Activated CD8-positive, alpha-beta memory T cell treated with anti-CD3 and anti-CD28 coated beads, Interleukin-2, amount 50 U/mL, for 24 hours (primary cell): Measurements from ENCODE around the gene ANO2.
"Not testable (repeated sequence)": the region's sequence is repeated elsewhere in the genome, so short reads cannot be mapped to it uniquely, and the experiment has no call there.

Experiments
- DNase-seq: peaks from one replicate; pipeline ENCODE4 v3.0.0-alpha.2; 2020; ENCODE audit errors: extremely low read depth

The ANO2 gene

DNA sequence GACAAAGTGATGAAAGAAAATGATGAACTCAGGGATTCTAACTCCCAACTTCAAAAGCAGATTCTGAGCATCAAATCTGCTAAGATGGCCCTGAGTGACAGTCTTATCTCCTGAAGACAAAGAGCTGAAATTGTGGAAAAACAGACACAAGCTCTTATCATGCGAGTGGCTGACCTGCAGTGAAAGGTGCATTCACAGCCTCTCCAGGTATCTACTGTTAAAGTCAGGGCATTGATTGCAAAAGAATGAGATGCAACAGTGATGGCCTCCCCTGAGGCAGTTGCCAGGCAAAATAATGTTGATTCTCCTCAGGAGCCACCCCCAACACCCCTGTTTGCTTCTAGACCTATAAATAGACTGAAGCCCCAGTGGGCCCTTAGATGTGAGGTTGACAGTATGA is 126.2 kb downstream of the ANO2 start:
- DNase-seq: not testable (repeated sequence)

DNA sequence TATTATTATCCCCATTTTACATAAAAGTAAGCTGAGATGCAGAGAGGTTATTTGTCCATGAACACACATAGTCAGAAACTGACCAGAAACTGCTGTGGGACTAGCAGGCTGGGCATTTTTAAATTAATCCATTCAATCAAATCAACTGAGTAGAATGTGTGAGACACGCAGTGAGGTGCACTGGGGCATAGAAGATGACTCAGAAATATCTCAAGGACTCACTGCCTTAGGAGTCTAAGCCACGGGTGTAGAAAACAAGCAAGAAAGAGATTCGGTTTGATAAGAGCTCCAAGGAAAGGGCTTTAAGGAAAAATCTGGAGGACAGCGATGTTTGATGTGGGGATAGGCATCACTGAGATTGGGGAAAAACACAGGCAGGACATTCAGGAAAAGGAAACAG is 127.8 kb downstream of the ANO2 start:
- DNase-seq: no peak

DNA sequence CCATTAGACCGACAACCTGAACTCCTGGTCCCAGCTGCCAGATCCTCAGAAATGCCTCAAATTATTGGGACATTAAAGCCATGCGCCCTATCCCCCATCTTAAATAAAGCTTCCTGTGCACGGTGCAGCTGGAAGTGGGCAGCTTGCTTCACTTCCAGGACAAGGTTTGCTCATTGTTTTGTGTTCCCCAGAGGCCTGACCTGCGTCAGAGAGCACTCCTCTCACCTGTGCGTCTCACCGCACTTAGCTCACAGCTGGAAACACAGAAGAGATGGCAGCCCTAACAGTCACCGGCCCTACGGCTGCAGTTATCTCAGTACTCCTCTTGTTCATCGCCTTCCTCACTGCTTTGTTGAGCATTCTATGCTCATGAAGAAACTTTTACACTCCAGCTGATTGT is 135.5 kb downstream of the ANO2 start:
- DNase-seq: no peak

DNA sequence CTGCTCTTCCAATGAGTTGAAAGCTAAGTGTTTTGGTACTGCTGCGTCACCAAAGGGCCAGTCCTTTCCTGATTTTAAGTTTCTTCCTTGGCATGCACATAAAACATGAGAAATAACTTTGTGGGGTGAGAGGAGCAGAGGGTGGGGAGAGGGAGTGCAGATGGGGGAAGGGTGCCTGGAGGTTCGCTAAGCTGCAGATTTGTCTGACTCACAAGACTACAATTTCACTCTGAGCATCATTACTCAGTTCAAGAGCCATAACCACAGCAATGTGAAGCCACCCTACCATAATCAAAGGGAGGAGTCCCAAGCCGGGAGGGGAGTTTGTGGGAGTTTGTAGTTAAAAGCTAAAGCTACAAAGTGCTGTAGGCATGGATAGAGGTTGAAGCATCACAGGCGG is 136.1 kb downstream of the ANO2 start:
- no peak for DNase-seq

DNA sequence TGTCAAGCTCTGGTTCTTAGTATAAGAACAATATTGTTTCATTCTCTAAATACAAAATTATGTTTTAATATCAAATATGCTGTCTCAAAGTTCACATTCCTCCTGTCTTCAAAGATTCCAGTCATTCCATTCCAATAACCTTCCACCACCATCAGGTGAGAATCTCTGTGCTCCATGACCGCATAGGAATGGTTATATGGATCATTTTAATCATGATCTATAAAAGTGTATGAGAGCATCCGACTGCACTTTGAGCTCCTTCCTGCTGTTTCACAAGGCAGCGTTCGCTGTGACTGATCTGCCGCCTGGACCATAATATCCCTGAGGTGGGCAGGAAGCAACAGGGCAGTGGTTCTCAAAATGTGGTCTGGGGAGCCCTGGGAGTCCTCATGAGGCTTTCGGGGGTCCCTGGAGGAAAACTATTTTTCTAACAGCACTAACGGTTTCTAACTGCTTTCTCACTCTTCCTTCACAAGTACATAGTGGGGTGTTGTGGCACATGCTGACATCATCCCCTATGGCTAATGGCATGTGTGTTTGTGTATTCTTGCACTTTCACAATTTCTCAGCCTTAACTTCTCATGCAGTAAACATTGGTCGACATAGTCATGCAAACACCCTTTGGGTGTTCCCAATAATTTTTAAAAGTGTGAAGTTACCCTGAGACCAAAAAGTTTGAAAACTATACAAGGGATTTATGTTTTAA is 137.4 kb downstream of the ANO2 start:
- no peak for DNase-seq

DNA sequence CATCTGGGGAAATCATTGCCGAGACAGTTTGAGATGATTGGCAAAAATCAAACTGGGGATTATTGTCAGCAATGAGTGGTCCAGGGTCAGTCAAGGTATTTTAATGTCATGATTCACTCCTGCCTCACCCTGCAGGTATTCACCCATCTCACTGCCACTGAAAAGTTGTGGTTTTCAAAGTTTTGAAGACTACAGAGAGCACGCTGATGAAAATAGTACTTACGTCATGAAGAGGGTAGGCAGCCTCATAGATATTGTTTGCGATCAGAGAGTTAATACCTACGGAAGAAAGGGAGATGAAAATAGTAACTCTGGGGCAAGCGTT is 138.0 kb downstream of the ANO2 start:
- no peak for DNase-seq

DNA sequence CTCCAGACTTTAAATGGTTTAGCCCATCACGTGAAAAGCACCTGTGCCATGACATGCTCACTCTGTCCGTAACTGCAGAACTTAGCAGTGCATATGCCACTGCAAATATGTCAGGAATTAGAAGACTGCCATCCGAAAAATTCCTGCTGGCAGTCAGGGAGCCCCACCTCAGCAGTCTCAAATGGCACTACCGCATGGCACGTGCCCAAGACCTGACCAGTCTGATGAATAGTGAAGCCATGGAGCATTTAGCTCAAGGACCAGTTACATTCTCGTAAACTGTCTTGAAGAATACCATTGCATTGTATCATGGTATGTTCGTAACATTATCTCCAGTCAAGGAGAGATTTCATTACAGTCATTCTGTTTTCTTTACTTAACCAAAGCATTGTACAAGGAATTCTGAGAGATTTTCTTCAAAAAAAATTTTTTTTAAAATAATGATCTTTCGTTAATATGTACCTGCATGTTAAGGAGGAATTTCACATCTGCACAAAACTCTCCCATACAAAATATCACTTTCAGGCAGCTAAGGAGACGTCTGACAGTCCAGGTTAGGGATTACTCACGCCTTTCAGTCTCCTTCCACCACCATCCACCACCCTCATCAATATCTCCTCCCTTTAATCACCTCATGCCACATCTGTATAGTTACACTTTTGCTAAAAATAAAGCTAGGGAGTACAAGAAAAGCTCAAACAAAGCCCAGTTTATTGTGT is 138.5 kb downstream of the ANO2 start:
- DNase-seq: no peak

DNA sequence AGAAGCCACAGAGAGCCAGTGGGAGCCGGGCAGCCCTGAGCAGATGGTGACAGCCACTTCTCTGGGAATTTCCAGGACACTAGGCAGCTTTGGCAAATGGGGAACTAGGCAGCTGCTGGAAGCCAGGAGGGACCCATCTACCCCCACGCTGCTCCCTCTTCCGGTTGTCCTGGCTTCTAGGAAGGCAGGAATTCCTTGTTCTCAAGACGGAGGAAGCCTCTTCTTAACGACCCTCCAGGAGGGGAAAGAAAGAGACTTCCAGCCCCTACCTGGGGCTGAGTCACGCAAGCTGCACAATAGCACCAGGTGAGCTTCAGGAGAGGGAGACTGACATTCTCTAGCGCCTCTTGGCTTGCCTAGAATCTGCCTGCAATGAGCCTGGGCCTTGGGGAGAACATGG is 141.5 kb downstream of the ANO2 start:
- DNase-seq: no peak

DNA sequence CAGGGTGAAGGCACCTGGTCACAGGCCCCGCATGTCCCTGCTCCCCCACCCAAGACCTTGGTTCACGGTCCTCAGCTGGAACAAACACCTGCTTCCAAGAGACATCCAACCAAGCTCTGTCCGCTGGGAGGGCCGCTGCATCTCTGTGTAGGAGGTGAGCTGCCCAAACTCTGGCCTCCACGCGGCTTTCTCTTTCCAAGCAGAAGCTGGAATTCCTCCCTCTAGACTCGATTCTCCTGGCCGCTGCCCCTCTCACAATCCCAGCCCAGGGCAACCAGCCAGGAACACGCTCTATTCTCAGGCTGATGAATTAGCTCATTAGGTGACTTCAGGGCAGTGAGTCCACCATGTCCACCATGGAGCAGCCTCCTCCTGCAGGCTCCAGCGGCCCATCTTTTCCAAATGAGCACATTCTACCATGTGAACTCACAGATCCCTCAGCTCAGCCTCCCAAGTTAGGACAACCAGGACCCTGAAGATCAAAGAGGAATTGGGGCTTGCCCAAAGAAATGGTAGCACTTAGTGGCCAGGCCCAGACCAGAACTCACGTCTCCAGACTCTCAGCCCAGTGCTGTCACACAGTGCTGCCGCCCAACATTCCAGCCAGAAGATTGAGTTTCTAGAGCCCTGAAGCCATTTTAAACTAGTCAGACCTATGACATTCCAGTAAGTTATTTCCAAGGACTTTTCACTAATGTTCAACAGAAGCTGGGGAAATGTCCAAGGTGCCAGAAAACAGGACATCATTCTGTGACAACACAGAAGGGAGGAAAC is 146.6 kb downstream of the ANO2 start:
- no peak for DNase-seq

DNA sequence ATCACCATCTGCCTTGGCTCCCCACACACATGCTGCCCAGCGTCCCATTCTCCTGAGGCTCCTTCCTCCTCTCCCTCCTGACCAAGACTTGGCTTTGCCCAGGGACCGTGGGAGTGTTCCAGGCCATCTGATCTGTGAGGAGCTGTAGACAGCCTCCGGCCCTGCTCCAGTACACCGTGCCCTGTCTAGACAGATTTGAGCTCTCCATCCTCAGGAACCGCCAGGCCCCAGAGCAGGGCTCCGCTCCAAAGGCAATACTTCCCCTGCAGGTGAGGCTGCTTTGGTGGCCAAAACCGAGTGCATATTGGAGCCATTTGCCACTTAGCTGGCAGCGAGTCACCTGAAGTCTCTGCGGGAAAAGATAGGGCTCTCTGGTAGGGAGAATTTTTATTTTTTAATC is 147.4 kb downstream of the ANO2 start:
- DNase-seq: no peak

DNA sequence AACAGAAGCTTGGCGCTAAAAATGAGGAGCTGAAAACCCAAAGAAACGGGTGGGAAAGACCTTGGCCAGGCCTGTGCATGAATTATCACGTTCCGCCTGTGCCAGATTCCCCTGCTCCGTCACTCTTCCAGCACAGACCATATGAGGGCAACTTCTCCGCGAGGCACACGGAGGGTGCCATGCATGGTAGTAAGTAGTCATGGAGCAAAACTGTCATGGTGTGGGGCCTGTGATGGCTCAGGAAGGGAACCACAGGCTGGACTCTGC is 148.2 kb downstream of the ANO2 start:
- DNase-seq: no peak

DNA sequence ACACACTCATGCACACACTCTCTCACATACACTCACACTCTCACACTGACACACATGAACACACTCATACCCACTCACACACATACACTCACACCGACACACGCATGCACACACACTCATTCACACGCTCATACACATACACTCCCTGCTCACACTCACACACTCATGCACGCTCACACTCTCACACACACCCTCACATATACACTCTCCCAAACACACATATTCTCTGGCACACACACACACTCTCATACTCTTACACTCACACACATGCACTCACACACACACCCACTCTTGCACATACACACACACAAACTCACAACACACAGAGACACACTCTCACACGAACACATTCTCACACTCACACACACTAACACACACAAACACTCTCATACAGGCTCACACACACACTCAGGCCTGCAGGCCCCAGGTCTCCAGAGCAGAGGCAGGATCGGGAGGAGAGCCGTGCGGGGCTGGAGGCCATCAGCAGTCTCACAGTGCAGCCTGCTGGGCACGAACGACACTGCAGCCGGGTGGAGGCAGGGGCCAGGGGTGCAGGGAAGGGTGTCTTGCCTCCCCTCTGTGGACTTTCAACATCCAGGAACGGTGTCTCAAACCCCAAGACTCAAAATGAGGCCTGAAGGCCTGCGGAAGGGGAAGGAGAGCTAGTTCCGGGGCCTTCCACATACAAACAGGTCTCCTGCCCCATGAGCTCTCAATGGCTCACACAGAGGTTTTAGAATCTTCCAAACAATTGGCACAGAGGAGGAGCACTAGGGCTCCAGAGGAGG is 148.7 kb downstream of the ANO2 start:
- no peak for DNase-seq

DNA sequence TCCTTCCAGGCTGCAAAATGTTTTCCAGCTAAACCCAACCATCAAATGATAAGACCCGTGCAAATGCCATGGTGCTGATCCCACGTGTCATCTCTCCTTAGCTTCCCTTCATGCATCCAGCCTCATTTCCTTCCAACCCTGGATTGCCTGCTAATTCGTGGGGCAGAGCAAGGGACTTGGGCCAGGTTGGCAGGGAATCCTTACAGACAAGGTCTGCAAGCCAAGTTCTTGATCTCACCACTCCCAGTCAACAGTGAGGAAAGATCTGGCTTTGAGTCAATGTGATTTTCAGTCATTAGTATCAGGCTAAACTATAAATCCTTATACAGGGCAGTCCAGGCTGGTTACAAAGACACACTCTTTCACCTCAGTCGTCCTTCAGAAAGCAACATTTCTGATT is 150.9 kb downstream of the ANO2 start:
- DNase-seq: no peak

DNA sequence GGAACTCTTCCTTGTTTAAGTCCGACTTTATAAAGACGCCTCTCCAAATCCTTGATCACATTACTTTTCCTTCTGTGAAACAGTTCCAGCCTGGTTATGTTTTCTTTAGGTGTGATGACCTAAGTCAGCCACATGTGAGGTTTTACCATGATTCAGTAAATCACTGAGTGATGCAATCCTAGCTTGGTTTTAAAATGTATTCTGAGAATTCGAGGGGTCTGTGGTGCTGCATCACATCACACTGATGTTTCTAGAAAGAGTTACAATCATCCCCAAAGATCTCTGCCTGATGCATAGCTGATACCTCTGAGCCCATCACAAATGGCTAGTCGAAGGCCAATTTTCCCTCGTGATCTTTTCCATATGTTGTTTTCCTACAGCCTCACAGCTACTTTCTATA is 152.7 kb downstream of the ANO2 start:
- no peak for DNase-seq

DNA sequence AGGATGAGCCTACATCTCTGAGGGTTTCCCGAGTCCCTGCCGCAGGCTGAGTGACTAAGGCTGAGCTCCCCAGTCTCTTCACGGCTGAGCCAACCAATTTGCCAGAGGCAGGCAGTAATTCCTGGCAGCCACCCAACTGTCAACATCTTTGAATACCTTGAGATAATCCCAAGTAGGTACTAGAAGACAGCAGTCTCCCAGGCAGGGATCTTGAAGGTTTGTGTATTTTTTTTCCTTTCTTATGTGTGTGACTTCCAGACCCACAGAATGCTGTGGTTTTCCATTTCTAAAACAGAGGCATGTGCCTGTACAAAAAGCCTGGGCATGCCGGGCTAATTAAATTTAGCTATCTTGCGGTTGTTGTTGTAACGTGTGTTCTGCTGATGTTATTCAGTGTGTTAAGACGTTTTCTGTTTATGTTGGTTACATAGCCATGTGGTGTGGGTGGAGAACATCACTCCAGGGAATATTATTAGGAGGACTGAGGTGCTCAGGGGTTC is 155.5 kb downstream of the ANO2 start:
- no peak for DNase-seq

DNA sequence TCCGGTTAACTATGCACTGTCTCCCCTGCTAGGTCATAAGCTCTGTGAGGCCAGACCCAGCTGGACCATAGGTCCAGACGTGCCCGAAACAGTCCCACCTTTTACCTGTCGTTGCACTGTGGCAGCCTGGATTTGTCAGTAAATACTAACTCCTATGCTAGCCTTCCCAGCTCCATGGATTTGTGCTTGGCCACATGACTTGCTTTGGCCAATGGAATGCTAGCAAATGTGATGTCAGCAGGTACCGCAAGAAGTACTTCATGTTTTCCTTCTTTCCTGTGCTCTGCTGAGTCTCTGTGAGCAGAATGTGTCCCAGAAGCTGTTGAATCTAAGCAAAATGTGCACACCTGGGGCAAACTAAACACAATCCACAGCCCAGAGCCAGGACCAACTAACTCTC is 157.2 kb downstream of the ANO2 start:
- DNase-seq: no peak

DNA sequence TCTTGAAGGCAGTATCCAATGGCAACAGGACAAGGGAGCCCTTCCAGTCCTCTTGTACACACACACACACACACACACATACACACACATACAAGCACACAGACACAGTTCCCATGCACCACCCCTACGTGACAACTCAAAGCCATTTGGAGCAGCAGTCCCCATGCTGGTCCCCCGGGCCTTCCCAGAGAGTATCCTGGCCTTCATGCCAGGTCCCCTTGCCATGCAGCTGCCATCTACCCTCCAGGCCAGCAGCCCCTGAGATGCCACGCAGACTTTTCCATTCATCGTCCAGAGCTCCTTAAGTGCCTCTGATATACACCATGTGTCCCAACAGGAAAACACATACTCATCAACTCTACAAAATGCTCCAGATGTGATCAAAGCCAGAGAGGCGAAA is 159.5 kb downstream of the ANO2 start:
- no peak for DNase-seq

DNA sequence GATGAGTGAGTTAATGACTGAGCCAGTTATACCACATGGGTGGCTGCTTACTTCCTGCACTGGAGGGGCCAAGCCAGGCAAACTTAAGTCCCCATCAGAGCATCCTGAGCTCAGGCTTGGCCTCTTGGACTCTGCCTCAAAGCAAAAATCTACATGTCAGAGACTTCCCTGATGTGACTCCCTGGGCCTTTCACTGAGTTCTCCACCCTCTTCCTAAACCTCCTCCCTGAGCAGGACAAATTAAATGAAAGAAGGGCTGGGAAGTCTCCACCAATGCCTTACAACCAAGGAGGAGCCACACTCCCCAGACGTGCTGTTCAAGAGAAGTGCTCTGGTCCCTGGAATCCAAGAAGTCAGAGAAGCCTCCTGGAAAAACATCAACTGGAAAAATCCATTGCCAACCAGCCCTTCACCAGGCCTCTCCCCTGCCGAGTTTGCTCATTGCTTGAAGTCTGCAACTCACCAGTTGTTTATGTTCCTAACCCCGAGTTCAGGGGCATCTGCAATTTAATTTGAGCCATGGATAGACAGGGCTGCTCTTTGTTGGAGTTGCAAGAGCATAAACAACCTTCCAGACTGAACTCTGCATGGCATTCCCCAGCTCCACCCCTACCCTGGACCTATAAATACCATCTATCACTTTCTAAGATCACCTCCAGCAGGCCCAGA is 160.5 kb downstream of the ANO2 start:
- DNase-seq: no peak

DNA sequence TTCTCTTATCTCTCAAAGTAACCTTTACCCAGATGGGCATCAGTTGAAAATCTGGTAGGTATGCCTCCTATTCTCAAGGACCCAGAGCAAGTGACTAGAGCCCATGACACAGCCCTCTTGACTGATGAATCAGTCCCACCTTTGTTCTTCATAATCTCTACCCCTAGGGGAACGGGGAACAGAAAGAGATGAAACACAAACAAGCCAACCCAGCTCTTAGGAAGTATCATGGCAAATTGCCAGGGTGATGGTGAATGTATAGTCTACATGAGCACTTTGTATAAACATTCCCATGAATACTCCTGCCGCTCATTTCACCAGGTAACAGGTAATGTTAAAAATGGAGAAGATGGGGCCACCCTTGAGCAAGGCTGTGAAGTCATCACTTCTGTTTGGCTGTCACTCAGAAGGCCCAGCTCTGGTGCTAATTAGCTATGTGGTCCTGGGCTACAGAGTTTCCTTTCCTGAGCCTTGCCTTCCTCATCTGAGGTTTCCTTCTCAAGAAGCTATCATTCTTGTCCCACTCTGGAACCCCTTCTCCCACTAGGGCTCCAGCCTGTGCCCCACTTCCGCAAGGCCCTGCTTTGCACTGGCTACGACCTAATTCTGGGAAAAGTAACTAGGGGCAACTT is 161.7 kb downstream of the ANO2 start:
- no peak for DNase-seq

DNA sequence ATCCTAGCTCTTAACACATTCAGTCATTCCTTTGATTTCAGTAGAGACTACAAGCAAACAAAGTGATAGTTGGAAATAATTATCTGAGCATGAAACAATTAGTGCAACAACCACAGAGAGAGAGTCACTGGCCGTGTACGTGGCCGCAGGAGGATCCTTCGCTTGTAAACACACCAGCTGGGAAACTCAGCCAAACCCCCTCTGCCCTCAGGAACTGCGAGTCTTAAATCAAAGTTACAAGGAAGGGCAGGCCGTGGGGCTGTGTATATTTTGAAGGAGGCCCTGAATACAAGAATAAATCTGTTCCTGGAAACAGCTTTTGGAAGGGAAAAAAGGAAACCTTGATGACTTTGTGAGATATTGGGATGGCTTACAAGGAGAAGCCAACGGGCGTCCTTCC is 164.5 kb downstream of the ANO2 start:
- no peak for DNase-seq

DNA sequence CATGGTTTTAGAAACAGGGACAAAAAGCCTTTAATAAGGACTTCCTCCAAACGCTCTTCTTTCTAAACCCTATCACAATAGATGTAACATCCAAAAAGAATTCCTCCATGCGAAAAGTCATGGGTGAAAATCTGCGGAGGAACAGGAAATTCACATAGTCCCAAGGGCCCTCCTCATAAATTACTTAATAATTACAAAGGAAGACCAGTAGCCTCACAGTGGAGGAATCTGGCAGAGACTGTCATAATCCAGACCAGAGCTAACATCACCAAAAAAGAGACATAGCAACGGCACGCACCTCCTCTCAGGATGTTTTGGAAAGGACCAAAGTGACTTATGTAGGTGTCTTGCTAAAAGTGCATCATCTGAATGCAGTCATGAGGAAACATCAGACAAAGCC is 165.7 kb downstream of the ANO2 start:
- DNase-seq: no peak
